Vagina (tissue), 2 donors: Measurements from ENCODE around the gene SLC29A3. TPM values are rescaled to one million over a fixed set of nuclear protein-coding genes. Genes with fewer than 3 reads are reported as not detected.
"Not testable (repeated sequence)": the region's sequence is repeated elsewhere in the genome, so short reads cannot be mapped to it uniquely, and the experiment has no call there.

ENCODE experiments used
- DNase-seq, 2 donors: peaks; one replicate each; pipeline ENCODE4 v3.0.0-alpha.2; 2017; ENCODE audit errors: extremely low spot score in 2 of 2
- H3K27ac ChIP-seq: fragments of 200-600 bp; sonication (generic); one replicate; pipeline ENCODE4 v1.5.1; 2019
- H3K27me3 ChIP-seq: fragments of 200-600 bp; sonication (generic); one replicate; pipeline ENCODE4 v1.5.1; 2019
- H3K36me3 ChIP-seq, 2 donors: fragments of 200-600 bp; sonication (generic); one replicate each; pipeline ENCODE4 v1.5.1; 2017 to 2019
- H3K4me1 ChIP-seq: fragments of 200-600 bp; sonication (generic); one replicate; pipeline ENCODE4 v1.5.1; 2019
- H3K4me3 ChIP-seq, 2 donors: fragments of 200-600 bp; sonication (generic); 1 replicate in 1 of 2; 2 replicates in 1 of 2; pipeline ENCODE4 v1.5.1; 2016 to 2019
- H3K9me3 ChIP-seq: fragments of 200-600 bp; sonication (generic); one replicate; pipeline ENCODE4 v1.5.1; 2019
- CTCF ChIP-seq, 3 experiments: fragments of 450-650 bp in 2 of 3; fragments of 200-600 bp in 1 of 3; sonication (generic) in 1 of 3; IDR thresholded peaks; one replicate each; pipeline ENCODE4 v1.5.1; 2017 to 2019; ENCODE audit warnings: antibody characterized with exemption in 3 of 3, mild to moderate bottlenecking in 2 of 3, moderate library complexity in 2 of 3
- POLR2A ChIP-seq, 2 donors: fragments of 450-650 bp; IDR thresholded peaks; one replicate each; pipeline ENCODE4 v1.6.1; 2017; ENCODE audit warnings: antibody characterized with exemption in 2 of 2, mild to moderate bottlenecking in 2 of 2, moderate library complexity in 2 of 2
- POLR2AphosphoS5 ChIP-seq, 2 donors: sonication (generic); formaldehyde crosslinking; IDR thresholded peaks; one replicate each; pipeline ENCODE4 v1.9.0; 2017; ENCODE audit warnings: antibody characterized with exemption in 2 of 2, mild to moderate bottlenecking in 2 of 2, low read depth in 1 of 2; ENCODE audit not compliant: insufficient read depth in 1 of 2
- intact Hi-C: fragments of 100-400 bp; cut with DNase I; formaldehyde crosslinking; loops from one replicate; pipeline ENCODE4 v1.15.1; 2023
- total RNA-seq: library from RNA; depleted of rRNA; stranded (reverse); fragments of >200 nt; gene quantifications from one replicate; pipeline ENCODE4 v1.2.3, GENCODE V29; 2016

The SLC29A3 gene
- total RNA-seq, 1 donor from 2014 or later = 7.6 TPM

DNA sequence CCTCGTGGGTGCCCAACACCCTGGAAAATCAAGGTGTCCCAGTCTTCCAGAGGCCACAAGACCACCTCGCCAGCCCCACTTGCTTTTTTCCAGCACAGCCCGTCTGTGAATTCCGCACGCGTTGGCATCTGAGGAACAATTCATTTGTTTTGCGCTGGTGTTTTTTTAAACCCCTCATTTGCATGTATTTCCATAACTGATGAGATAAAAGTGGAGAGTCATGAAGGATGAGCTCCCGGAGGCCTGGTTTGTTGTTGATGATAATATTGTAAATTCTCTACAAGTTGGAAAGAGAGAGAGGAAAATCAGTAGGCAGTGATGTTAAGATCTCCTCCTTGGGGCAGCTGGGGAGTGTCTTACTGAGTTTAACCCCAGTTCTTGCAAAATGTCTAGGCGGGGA is 34.6 kb downstream of the SLC29A3 start:
- Histone ChIP-seq H3K36me3 (peaks cover 0 to 10% of the 10 kb centered on the region in 2 donors), H3K4me3 (no peak overlapping the region), H3K27me3 (no peaks in the 10 kb centered on the region), H3K9me3 (no peaks in the 10 kb centered on the region), H3K27ac (no peak overlapping the region), H3K4me1 (no peaks in the 10 kb centered on the region)
- intact Hi-C loops = no loop called here
- TF ChIP-seq POLR2AphosphoS5 (IDR thresholded peaks at IDR 0.05; ENCODE audit: insufficient read depth in 1 of 2, low read depth in 1 of 2) = no peak
- TF ChIP-seq POLR2A (IDR thresholded peaks at IDR 0.05) = no peak
- TF ChIP-seq CTCF (IDR thresholded peaks at IDR 0.05) = no peak
- no peak for DNase-seq

- no peaks in the 10 kb centered on the region for H3K9me3 ChIP-seq
- intact Hi-C loops = no loop called here
- DNase-seq = no peak
- H3K4me3 ChIP-seq = no peak overlapping the region
- no peaks in the 10 kb centered on the region for H3K4me1 ChIP-seq
- TF ChIP-seq POLR2AphosphoS5 (IDR thresholded peaks at IDR 0.05; ENCODE audit: insufficient read depth in 1 of 2, low read depth in 1 of 2) (no peak), POLR2A (IDR thresholded peaks at IDR 0.05) (no peak), CTCF (IDR thresholded peaks at IDR 0.05) (no peak)
- peaks cover 0 to 10% of the 10 kb centered on the region in 2 donors for H3K36me3 ChIP-seq
- H3K27ac ChIP-seq = no peak overlapping the region
- no peaks in the 10 kb centered on the region for H3K27me3 ChIP-seq
Measured at GRCh38 chr10:71354776-71355175, 35.7 kb downstream of the SLC29A3 start.

DNA sequence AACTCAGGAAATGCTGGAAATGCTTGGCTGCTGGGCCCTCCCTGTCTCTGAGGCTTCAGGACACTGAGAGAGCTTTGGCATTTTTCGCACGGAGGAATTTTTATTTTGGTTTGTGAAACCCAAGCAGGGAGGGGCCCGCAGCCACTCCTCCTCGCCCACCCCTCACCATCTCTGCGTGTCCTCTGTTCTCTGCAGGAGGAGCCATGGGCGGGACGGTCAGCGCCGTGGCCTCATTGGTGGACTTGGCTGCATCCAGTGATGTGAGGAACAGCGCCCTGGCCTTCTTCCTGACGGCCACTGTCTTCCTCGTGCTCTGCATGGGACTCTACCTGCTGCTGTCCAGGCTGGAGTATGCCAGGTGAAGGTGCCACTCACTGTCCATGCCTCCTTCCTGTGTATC is 36.8 kb downstream of the SLC29A3 start:
- H3K4me1 ChIP-seq = no peaks in the 10 kb centered on the region
- no peak overlapping the region for H3K27ac ChIP-seq
- no peaks in the 10 kb centered on the region for H3K27me3 ChIP-seq
- TF ChIP-seq POLR2AphosphoS5 (IDR thresholded peaks at IDR 0.05; ENCODE audit: insufficient read depth in 1 of 2, low read depth in 1 of 2) (no peak), CTCF (IDR thresholded peaks at IDR 0.05) (no peak), POLR2A (IDR thresholded peaks at IDR 0.05) (no peak)
- peaks cover 0 to 10% of the 10 kb centered on the region in 2 donors for H3K36me3 ChIP-seq
- intact Hi-C loops = no loop called here
- DNase-seq = no peak
- H3K9me3 ChIP-seq = no peaks in the 10 kb centered on the region
- no peak overlapping the region for H3K4me3 ChIP-seq

GRCh38 chr10:71357792-71358265 is 38.8 kb downstream of the SLC29A3 start:
- H3K4me3 ChIP-seq = no peak overlapping the region
- intact Hi-C loops = no loop called here
- TF ChIP-seq CTCF (IDR thresholded peaks at IDR 0.05) = no peak
- TF ChIP-seq POLR2AphosphoS5 (IDR thresholded peaks at IDR 0.05; ENCODE audit: insufficient read depth in 1 of 2, low read depth in 1 of 2) = no peak
- no peak for TF ChIP-seq POLR2A (IDR thresholded peaks at IDR 0.05)
- no peak overlapping the region for H3K27ac ChIP-seq
- peaks cover 0 to 18% of the 10 kb centered on the region in 2 donors for H3K36me3 ChIP-seq
- no peaks in the 10 kb centered on the region for H3K27me3 ChIP-seq
- DNase-seq = no peak
- H3K4me1 ChIP-seq = no peaks in the 10 kb centered on the region
- no peaks in the 10 kb centered on the region for H3K9me3 ChIP-seq

GRCh38 chr10:71358277-71358676 is 39.2 kb downstream of the SLC29A3 start:
- H3K4me1 ChIP-seq = no peaks in the 10 kb centered on the region
- intact Hi-C loops = no loop called here
- no peaks in the 10 kb centered on the region for H3K9me3 ChIP-seq
- no peaks in the 10 kb centered on the region for H3K27me3 ChIP-seq
- no peak for DNase-seq
- H3K4me3 ChIP-seq = no peak overlapping the region
- TF ChIP-seq POLR2AphosphoS5 (IDR thresholded peaks at IDR 0.05; ENCODE audit: insufficient read depth in 1 of 2, low read depth in 1 of 2) = no peak
- no peak for TF ChIP-seq POLR2A (IDR thresholded peaks at IDR 0.05)
- TF ChIP-seq CTCF (IDR thresholded peaks at IDR 0.05) = no peak
- H3K36me3 ChIP-seq = peaks cover 0 to 18% of the 10 kb centered on the region in 2 donors
- no peak overlapping the region for H3K27ac ChIP-seq

- H3K27ac ChIP-seq, H3K9me3 ChIP-seq, H3K4me1 ChIP-seq, H3K27me3 ChIP-seq, intact Hi-C loops, H3K4me3 ChIP-seq, DNase-seq: not testable (repeated sequence)
- H3K36me3 ChIP-seq = peaks cover 0 to 18% of the 10 kb centered on the region in 2 donors
Measured at GRCh38 chr10:71358906-71359305, 39.8 kb downstream of the SLC29A3 start.
